Stimulated activated CD8-positive, alpha-beta memory T cell treated with anti-CD3 and anti-CD28 coated beads, Interleukin-7, amount 100 ng/mL, for 1 hour (primary cell): ENCODE measurements around the gene NOL4L.

ENCODE experiments used
- DNase-seq, 2 donors: peaks; one replicate each; pipeline ENCODE4 v3.0.0-alpha.2; 2020; ENCODE audit warnings: low read depth in 2 of 2

Gene NOL4L

GRCh38 chr20:32560989-32561830 is 23.9 kb downstream of the NOL4L start:
- DNase-seq: no peak

GRCh38 chr20:32560482-32560988 is 24.6 kb downstream of the NOL4L start:
- DNase-seq: no peak

GRCh38 chr20:32559753-32560380 is 25.3 kb downstream of the NOL4L start:
- DNase-seq: no peak

GRCh38 chr20:32559205-32559752 is 25.9 kb downstream of the NOL4L start:
- no peak for DNase-seq

GRCh38 chr20:32558526-32558925 is 26.6 kb downstream of the NOL4L start:
- no peak for DNase-seq

GRCh38 chr20:32557319-32557718 is 27.8 kb downstream of the NOL4L start:
- no peak for DNase-seq

GRCh38 chr20:32556312-32557184 is 28.6 kb downstream of the NOL4L start:
- no peak for DNase-seq

- no peak for DNase-seq
Measured at GRCh38 chr20:32555584-32555983, 29.5 kb downstream of the NOL4L start.

- no peak for DNase-seq
Measured at GRCh38 chr20:32554965-32555289, 30.2 kb downstream of the NOL4L start.

- no peak for DNase-seq
Measured at GRCh38 chr20:32553618-32554017, 31.5 kb downstream of the NOL4L start.

GRCh38 chr20:32551693-32552092 is 33.4 kb downstream of the NOL4L start:
- no peak for DNase-seq

GRCh38 chr20:32549842-32550241 is 35.3 kb downstream of the NOL4L start:
- DNase-seq: no peak

GRCh38 chr20:32547753-32548034 is 37.4 kb downstream of the NOL4L start:
- DNase-seq: no peak

- DNase-seq: no peak
Measured at GRCh38 chr20:32546918-32547752, 38.0 kb downstream of the NOL4L start.

GRCh38 chr20:32544893-32545840 is 40.0 kb downstream of the NOL4L start:
- DNase-seq: no peak

- no peak for DNase-seq
Measured at GRCh38 chr20:32544260-32544722, 40.8 kb downstream of the NOL4L start.

GRCh38 chr20:32543570-32544259 is 41.4 kb downstream of the NOL4L start:
- no peak for DNase-seq

GRCh38 chr20:32542259-32542615 is 42.9 kb downstream of the NOL4L start:
- no peak for DNase-seq
